Common myeloid progenitor, CD34-positive (primary cell): ENCODE results near the gene PEX14.
"Not testable (repeated sequence)": the region's sequence is repeated elsewhere in the genome, so short reads cannot be mapped to it uniquely, and the experiment has no call there.

Experiments
- CTCF ChIA-PET: fragments of 350-600 bp; sonication (Branson Sonifier 250); formaldehyde crosslinking; loops from one replicate; lab custom pipeline; 2021; ENCODE audit warnings: antibody characterized with exemption; lab: Charles Lee
- POLR2A ChIA-PET: fragments of 350-600 bp; sonication (Branson Sonifier 250); formaldehyde crosslinking; loops from one replicate; lab custom pipeline; 2021; ENCODE audit warnings: antibody characterized with exemption; lab: Charles Lee
- DNase-seq, 3 donors: peaks; one replicate each; pipeline versions ENCODE4 v3.0.0 to v3.0.0-alpha.2; 2013
- H3K27ac ChIP-seq, 2 experiments: 1 replicate in 1 of 2; 2 replicates in 1 of 2; pipeline ENCODE4 v1.7.0; 2013; ENCODE audit warnings: inconsistent platforms in 2 of 2, low read length in 2 of 2, mild to moderate bottlenecking in 2 of 2, low read depth in 1 of 2, moderate library complexity in 1 of 2; ENCODE audit not compliant: severe bottlenecking in 2 of 2, insufficient read depth in 1 of 2, poor library complexity in 1 of 2
- H3K27me3 ChIP-seq, 5 experiments: replicated peaks in 2 of 5; 1 replicate in 3 of 5; 2 replicates in 2 of 5; pipeline versions ENCODE4 v1.6.1 to v1.7.0; 2013; ENCODE audit warnings: low read length in 4 of 5, mild to moderate bottlenecking in 2 of 5, moderate library complexity in 2 of 5, inconsistent platforms in 1 of 5; ENCODE audit not compliant: insufficient read depth in 5 of 5, control insufficient read depth in 4 of 5
- H3K36me3 ChIP-seq, 4 experiments: 1 replicate in 2 of 4; 2 replicates in 2 of 4; pipeline versions ENCODE4 v1.6.1 to v1.7.0; 2013; ENCODE audit warnings: low read length in 3 of 4, control low read depth in 1 of 4, mild to moderate bottlenecking in 1 of 4; ENCODE audit not compliant: control insufficient read depth in 4 of 4, insufficient read depth in 4 of 4
- H3K4me1 ChIP-seq, 4 experiments: 1 replicate in 3 of 4; 2 replicates in 1 of 4; pipeline versions ENCODE4 v1.6.1 to v1.7.1; 2013; ENCODE audit warnings: low read length in 3 of 4, mild to moderate bottlenecking in 3 of 4, control low read depth in 1 of 4, inconsistent platforms in 1 of 4, moderate library complexity in 1 of 4; ENCODE audit not compliant: control insufficient read depth in 4 of 4, insufficient read depth in 4 of 4; ENCODE audit errors: control extremely low read depth in 1 of 4
- H3K4me3 ChIP-seq, 7 experiments: 1 replicate in 4 of 7; 2 replicates in 3 of 7; pipeline versions ENCODE4 v1.5.1 to v1.7.0; 2013; ENCODE audit warnings: mild to moderate bottlenecking in 7 of 7, low read length in 6 of 7, moderate library complexity in 6 of 7, inconsistent platforms in 2 of 7, low read depth in 2 of 7, control low read depth in 1 of 7; ENCODE audit not compliant: insufficient read depth in 4 of 7, control insufficient read depth in 1 of 7; ENCODE audit errors: extremely low read depth in 1 of 7
- H3K9me3 ChIP-seq, 5 experiments: 1 replicate in 4 of 5; 2 replicates in 1 of 5; pipeline versions ENCODE4 v1.6.1 to v1.7.1; 2013; ENCODE audit warnings: low read length in 4 of 5, mild to moderate bottlenecking in 2 of 5, inconsistent platforms in 1 of 5, low read depth in 1 of 5, moderate library complexity in 1 of 5; ENCODE audit not compliant: control insufficient read depth in 4 of 5, insufficient read depth in 2 of 5; ENCODE audit errors: control extremely low read depth in 1 of 5
- WGBS: methylation state at CpG from one replicate; pipeline ENCODE4 v1.1.5; 2013; ENCODE audit not compliant: insufficient coverage; 5-methylcytosine and 5-hydroxymethylcytosine counted together

PEX14 gene

GRCh38 chr1:10474309-10474612 is 489 bp upstream of the PEX14 start:
- Histone ChIP-seq H3K4me3 (peak overlapping the region in 5 of 7 experiments; percentile 84 to 97 (median 90)), H3K27ac (peak overlapping the region in 1 of 2 experiments; percentile 88), H3K4me1 (peaks cover 8 to 38% (median 29%) of the 10 kb centered on the region in 4 experiments)
- DNase-seq, H3K36me3 ChIP-seq, H3K9me3 ChIP-seq, POLR2A ChIA-PET, CTCF ChIA-PET, H3K27me3 ChIP-seq: not testable (repeated sequence)
- 95% methylated on average over 10 of the region's 10 CpGs for WGBS

- ChIA-PET CTCF (interaction anchor here (0.7 to 1.3 kb wide), 2 partner anchors 10 to 19 kb away, joined by 3 to 10 read pairs; no protein-coding TSS in a partner anchor), POLR2A (interaction anchor here (0.5 kb wide), 2 partner anchors 34 to 408 kb away, joined by 3 to 5 read pairs; no protein-coding TSS in a partner anchor)
- DNase-seq: no peak
- Histone ChIP-seq H3K36me3 (peaks cover 0 to 7% (median 3%) of the 10 kb centered on the region in 4 experiments), H3K27me3 (no peaks in the 10 kb centered on the region), H3K4me1 (peaks cover 8 to 38% (median 29%) of the 10 kb centered on the region in 4 experiments), H3K4me3 (peak overlapping the region; percentile 84 to 97 (median 90)), H3K27ac (peak overlapping the region; percentile 26 to 88), H3K9me3 (no peaks in the 10 kb centered on the region)
- WGBS: 3% methylated on average over 5 of the region's 13 CpGs
Observed at GRCh38 chr1:10475510-10475909, 760 bp downstream of the PEX14 start.

GRCh38 chr1:10479296-10479695 is 4.5 kb downstream of the PEX14 start:
- peaks cover 3 to 20% (median 14%) of the 10 kb centered on the region in 4 experiments for H3K4me1 ChIP-seq
- ChIA-PET POLR2A (no interaction called here), CTCF (interaction anchor here (2.5 kb wide), 1 partner anchor 14 kb away, joined by 12 read pairs; no protein-coding TSS in a partner anchor)
- H3K4me3 ChIP-seq: no peak overlapping the region
- H3K9me3 ChIP-seq: no peaks in the 10 kb centered on the region
- DNase-seq: no peak
- peaks cover 0 to 7% (median 3%) of the 10 kb centered on the region in 4 experiments for H3K36me3 ChIP-seq
- 100% methylated on average over 3 of the region's 8 CpGs for WGBS
- H3K27me3 ChIP-seq: no peaks in the 10 kb centered on the region
- no peak overlapping the region for H3K27ac ChIP-seq

- WGBS: no CpG with 5 or more reads among the region's 2 CpGs
- no peak for DNase-seq
- ChIA-PET POLR2A (interaction anchor here (0.7 kb wide), 1 partner anchor 14 kb away, joined by 4 read pairs; no protein-coding TSS in a partner anchor), CTCF (no interaction called here)
- Histone ChIP-seq H3K4me3 (no peak overlapping the region), H3K4me1 (peaks cover 3 to 18% (median 10%) of the 10 kb centered on the region in 4 experiments), H3K27ac (no peak overlapping the region), H3K27me3 (no peaks in the 10 kb centered on the region), H3K9me3 (no peaks in the 10 kb centered on the region), H3K36me3 (peaks cover 0 to 8% (median 4%) of the 10 kb centered on the region in 4 experiments)
Observed at GRCh38 chr1:10480614-10481013, 5.9 kb downstream of the PEX14 start.

DNA sequence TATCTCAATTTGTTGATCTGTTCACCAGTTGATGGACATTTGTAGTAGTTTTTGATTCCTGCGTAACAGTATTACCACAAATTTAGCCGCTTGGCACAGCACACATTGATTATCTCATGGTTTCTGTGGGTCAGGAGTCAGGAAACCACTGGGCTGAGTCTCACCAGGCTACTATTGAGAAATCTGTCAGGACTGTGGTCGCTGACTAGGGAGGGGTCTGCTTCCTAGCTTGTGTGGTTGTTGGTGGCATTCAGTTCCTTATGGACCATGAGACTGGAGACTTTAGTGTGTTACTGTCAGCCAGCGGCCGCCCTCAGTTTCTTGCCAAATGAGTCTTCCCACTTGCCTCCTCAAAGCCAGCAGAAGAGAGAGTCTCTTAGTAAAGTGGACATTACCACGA is 9.8 kb downstream of the PEX14 start:
- POLR2A ChIA-PET: no interaction called here
- CTCF ChIA-PET: no interaction called here
- H3K4me3 ChIP-seq: no peak overlapping the region
- H3K27ac ChIP-seq: peak overlapping the region in 1 of 2 experiments; percentile 3
- H3K9me3 ChIP-seq: peaks cover 0 to 3% (median 0%) of the 10 kb centered on the region in 5 experiments
- DNase-seq: no peak
- no peaks in the 10 kb centered on the region for H3K27me3 ChIP-seq
- peaks cover 0 to 8% (median 2%) of the 10 kb centered on the region in 4 experiments for H3K4me1 ChIP-seq
- peaks cover 0 to 6% (median 1%) of the 10 kb centered on the region in 4 experiments for H3K36me3 ChIP-seq
- 98% methylated on average over 5 of the region's 6 CpGs for WGBS

- DNase-seq: no peak
- Histone ChIP-seq H3K36me3 (peaks cover 0 to 15% (median 3%) of the 10 kb centered on the region in 4 experiments), H3K4me1 (peaks cover 0 to 5% (median 3%) of the 10 kb centered on the region in 4 experiments), H3K27ac (no peak overlapping the region), H3K27me3 (no peaks in the 10 kb centered on the region), H3K9me3 (peaks cover 0 to 3% (median 0%) of the 10 kb centered on the region in 5 experiments), H3K4me3 (no peak overlapping the region)
- POLR2A ChIA-PET: no interaction called here
- 60% methylated on average over 3 of the region's 4 CpGs for WGBS
- CTCF ChIA-PET: interaction anchor here (9.9 kb wide), 1 partner anchor 57 kb away, joined by 118 read pairs; the partner anchor contains the start of gene CENPS
Observed at GRCh38 chr1:10489291-10490055, 14.7 kb downstream of the PEX14 start.
